COLO668 (cell line): ENCODE data around the gene ATOH7.
"Not testable (repeated sequence)": the region's sequence is repeated elsewhere in the genome, so short reads cannot be mapped to it uniquely, and the experiment has no call there.

Source experiments
- DNase-seq: peaks from one replicate; lab custom pipeline; 2025; ENCODE audit not compliant: unreplicated experiment; lab: John Stamatoyannopoulos, UW

Gene ATOH7

GRCh38 chr10:68237173-68237572 is 5.3 kb upstream of the ATOH7 start:
- DNase-seq = no peak

GRCh38 chr10:68235581-68235980 is 3.7 kb upstream of the ATOH7 start:
- no peak for DNase-seq

- DNase-seq = no peak
Measured at GRCh38 chr10:68235111-68235510, 3.2 kb upstream of the ATOH7 start.

- no peak for DNase-seq
Measured at GRCh38 chr10:68233046-68233445, 1.1 kb upstream of the ATOH7 start.

GRCh38 chr10:68231106-68231816 is 652 bp downstream of the ATOH7 start:
- peak; percentile 81 for DNase-seq

- DNase-seq = no peak
Measured at GRCh38 chr10:68230268-68230667, 1.6 kb downstream of the ATOH7 start.

- no peak for DNase-seq
Measured at GRCh38 chr10:68224810-68225209, 7.1 kb downstream of the ATOH7 start.

GRCh38 chr10:68223535-68224165 is 8.3 kb downstream of the ATOH7 start:
- no peak for DNase-seq

- no peak for DNase-seq
Measured at GRCh38 chr10:68222391-68222790, 9.5 kb downstream of the ATOH7 start.

GRCh38 chr10:68221196-68221595 is 10.7 kb downstream of the ATOH7 start:
- DNase-seq = no peak

- DNase-seq = no peak
Measured at GRCh38 chr10:68218786-68219185, 13.1 kb downstream of the ATOH7 start.

- no peak for DNase-seq
Measured at GRCh38 chr10:68212721-68213352, 19.1 kb downstream of the ATOH7 start.

GRCh38 chr10:68211669-68212068 is 20.2 kb downstream of the ATOH7 start:
- no peak for DNase-seq

GRCh38 chr10:68208424-68209042 is 23.4 kb downstream of the ATOH7 start:
- peak; percentile 19 for DNase-seq

- DNase-seq = no peak
Measured at GRCh38 chr10:68202960-68203353, 29.0 kb downstream of the ATOH7 start.

- no peak for DNase-seq
Measured at GRCh38 chr10:68196701-68197100, 35.2 kb downstream of the ATOH7 start.

- DNase-seq = not testable (repeated sequence)
Measured at GRCh38 chr10:68195776-68196175, 36.1 kb downstream of the ATOH7 start.

GRCh38 chr10:68194290-68194689 is 37.6 kb downstream of the ATOH7 start:
- DNase-seq = no peak

- DNase-seq = no peak
Measured at GRCh38 chr10:68192113-68192512, 39.8 kb downstream of the ATOH7 start.

- DNase-seq = no peak
Measured at GRCh38 chr10:68188835-68189234, 43.1 kb downstream of the ATOH7 start.

GRCh38 chr10:68185085-68185484 is 46.8 kb downstream of the ATOH7 start:
- no peak for DNase-seq

GRCh38 chr10:68184546-68184945 is 47.4 kb downstream of the ATOH7 start:
- DNase-seq = no peak
